H1 (cell line): ENCODE measurements around the gene EDA. TPM values are rescaled to one million over a fixed set of nuclear protein-coding genes. Genes with fewer than 3 reads are reported as not detected.
A peak's percentile ranks its signal among the peaks of the same experiment; 100 is the strongest.

Experiments used
- CTCF ChIA-PET: fragments of 300-600 bp; sonication (Branson Sonifier 250); formaldehyde crosslinking; loops from one replicate; lab custom pipeline; 2021; ENCODE audit not compliant: partially characterized antibody; lab: Charles Lee
- POLR2A ChIA-PET: fragments of 300-600 bp; sonication (Branson Sonifier 250); formaldehyde crosslinking; loops from one replicate; lab custom pipeline; 2021; ENCODE audit warnings: inconsistent platforms; ENCODE audit not compliant: partially characterized antibody; lab: Charles Lee
- DNase-seq, 2 experiments: peaks; one replicate each; pipeline versions ENCODE4 v3.0.0 to v3.0.0-alpha.2; 2010 to 2022; ENCODE audit warnings: low spot score in 2 of 2, low read depth in 1 of 2, mixed read lengths in 1 of 2
- FAIRE-seq: peaks from 2 replicates; lab custom pipeline; 2011; peaks lifted over from hg19 to GRCh38; lab: Jason Lieb, UNC
- H2AFZ ChIP-seq: 2 replicates; pipeline ENCODE4 v1.8.1; 2012; ENCODE audit warnings: low read length, inconsistent platforms
- H2AK5ac ChIP-seq: 2 replicates; pipeline ENCODE4 v1.6.1; 2013; ENCODE audit warnings: low read depth, low read length
- H2BK120ac ChIP-seq: replicated peaks from 2 replicates; pipeline ENCODE3; 2013; ENCODE audit warnings: low read depth, low read length, inconsistent platforms
- H2BK12ac ChIP-seq: 2 replicates; pipeline ENCODE4 v1.6.1; 2013; ENCODE audit warnings: low read depth, low read length
- H2BK15ac ChIP-seq: 2 replicates; pipeline ENCODE4 v1.6.1; 2013; ENCODE audit warnings: low read length
- H2BK20ac ChIP-seq: 2 replicates; pipeline ENCODE4 v1.6.1; 2013; ENCODE audit warnings: low read length
- H2BK5ac ChIP-seq: 2 replicates; pipeline ENCODE4 v1.6.1; 2013; ENCODE audit warnings: low read depth, low read length
- H3K14ac ChIP-seq: 2 replicates; pipeline ENCODE4 v1.6.1; 2013; ENCODE audit warnings: inconsistent platforms; ENCODE audit not compliant: insufficient read length
- H3K18ac ChIP-seq: 2 replicates; pipeline ENCODE4 v1.6.1; 2013; ENCODE audit warnings: low read length; ENCODE audit errors: extremely low read depth
- H3K23ac ChIP-seq: 2 replicates; pipeline ENCODE4 v1.6.1; 2013; ENCODE audit warnings: inconsistent platforms; ENCODE audit not compliant: insufficient read length
- H3K23me2 ChIP-seq: 2 replicates; pipeline ENCODE4 v1.6.1; 2013; ENCODE audit warnings: low read depth, low read length
- H3K27ac ChIP-seq: 2 replicates; pipeline ENCODE4 v1.6.1; 2011; ENCODE audit warnings: low read depth, low read length, inconsistent platforms
- H3K27me3 ChIP-seq, 4 experiments: replicated peaks in 1 of 4; 1 replicate in 1 of 4; 2 replicates in 3 of 4; pipeline versions ENCODE4 v1.6.1 to v1.8.1; 2011 to 2013; ENCODE audit warnings: low read length in 3 of 4, mild to moderate bottlenecking in 3 of 4, inconsistent platforms in 2 of 4, mixed read lengths in 2 of 4, moderate library complexity in 1 of 4; ENCODE audit not compliant: control insufficient read depth in 3 of 4, insufficient read depth in 3 of 4; ENCODE audit errors: extremely low read depth in 1 of 4
- H3K36me3 ChIP-seq, 4 experiments: 2 replicates each; pipeline versions ENCODE4 v1.6.1 to v1.8.1; 2011 to 2013; ENCODE audit warnings: mild to moderate bottlenecking in 4 of 4, low read length in 3 of 4, moderate library complexity in 2 of 4, control low read depth in 1 of 4, inconsistent platforms in 1 of 4; ENCODE audit not compliant: insufficient read depth in 4 of 4, control insufficient read depth in 2 of 4
- H3K4ac ChIP-seq: replicated peaks from 2 replicates; pipeline ENCODE3; 2013; ENCODE audit warnings: low read length, low read depth, mixed read lengths, inconsistent platforms; ENCODE audit not compliant: insufficient read length
- H3K4me1 ChIP-seq, 4 experiments: replicated peaks in 1 of 4; 1 replicate in 1 of 4; 2 replicates in 3 of 4; pipeline versions ENCODE4 v1.6.1 to v1.8.1; 2011 to 2013; ENCODE audit warnings: low read length in 3 of 4, inconsistent platforms in 2 of 4, mixed read lengths in 1 of 4; ENCODE audit not compliant: insufficient read depth in 4 of 4, control insufficient read depth in 3 of 4
- H3K4me2 ChIP-seq, 2 experiments: 2 replicates each; pipeline versions ENCODE4 v1.6.1 to v1.8.1; 2011 to 2013; ENCODE audit warnings: low read depth in 2 of 2, low read length in 2 of 2, control low read depth in 1 of 2, inconsistent platforms in 1 of 2, mild to moderate bottlenecking in 1 of 2; ENCODE audit not compliant: insufficient read depth in 1 of 2
- H3K4me3 ChIP-seq, 4 experiments: fragments of 200-600, 300-600 bp in 1 of 4; sonication (generic), shearing (Covaris generic), sonication (Bioruptor Twin) in 1 of 4; 2 replicates each; pipeline versions ENCODE4 v1.5.1 to v1.8.1; 2011 to 2016; ENCODE audit warnings: low read length in 4 of 4, low read depth in 3 of 4, control low read depth in 2 of 4, inconsistent platforms in 2 of 4, mild to moderate bottlenecking in 2 of 4, mixed read lengths in 1 of 4, moderate library complexity in 1 of 4; ENCODE audit not compliant: insufficient read depth in 2 of 4; ENCODE audit errors: extremely low read depth in 1 of 4
- H3K56ac ChIP-seq: replicated peaks from 2 replicates; pipeline ENCODE3; 2013; ENCODE audit warnings: low read depth, mild to moderate bottlenecking, mixed read lengths, low read length, inconsistent platforms; ENCODE audit not compliant: insufficient read length
- H3K79me1 ChIP-seq: 2 replicates; pipeline ENCODE4 v1.6.1; 2013; ENCODE audit warnings: low read depth, low read length, control low read depth
- H3K79me2 ChIP-seq, 2 experiments: 2 replicates each; pipeline versions ENCODE4 v1.6.1 to v1.8.1; 2012 to 2013; ENCODE audit warnings: low read length in 2 of 2, mild to moderate bottlenecking in 2 of 2, inconsistent platforms in 1 of 2; ENCODE audit not compliant: insufficient read depth in 2 of 2, control insufficient read depth in 1 of 2
- H3K9ac ChIP-seq, 4 experiments: replicated peaks in 1 of 4; 1 replicate in 1 of 4; 2 replicates in 3 of 4; pipeline versions ENCODE4 v1.6.1 to v1.8.1; 2011 to 2013; ENCODE audit warnings: low read depth in 3 of 4, low read length in 3 of 4, control low read depth in 2 of 4, mild to moderate bottlenecking in 2 of 4, moderate library complexity in 2 of 4, inconsistent platforms in 1 of 4; ENCODE audit errors: extremely low read depth in 1 of 4
- H3K9me3 ChIP-seq, 2 experiments: 2 replicates each; pipeline versions ENCODE4 v1.6.1 to v1.8.1; 2012 to 2013; ENCODE audit warnings: mild to moderate bottlenecking in 2 of 2, moderate library complexity in 2 of 2, control low read depth in 1 of 2, inconsistent platforms in 1 of 2, low read depth in 1 of 2, low read length in 1 of 2, mixed read lengths in 1 of 2; ENCODE audit not compliant: insufficient read depth in 2 of 2
- H4K20me1 ChIP-seq, 2 experiments: replicated peaks in 1 of 2; 2 replicates each; pipeline versions ENCODE3 to v1.8.1; 2011 to 2013; ENCODE audit warnings: inconsistent platforms in 2 of 2, low read length in 2 of 2, mild to moderate bottlenecking in 1 of 2; ENCODE audit not compliant: insufficient read depth in 2 of 2, control insufficient read depth in 1 of 2
- H4K5ac ChIP-seq: 2 replicates; pipeline ENCODE4 v1.6.1; 2013; ENCODE audit warnings: low read length, low read depth, mixed read lengths, inconsistent platforms; ENCODE audit not compliant: insufficient read length
- H4K8ac ChIP-seq: 2 replicates; pipeline ENCODE4 v1.8.0; 2013; ENCODE audit warnings: mild to moderate bottlenecking, moderate library complexity, low read length, inconsistent platforms; ENCODE audit not compliant: insufficient read depth; ENCODE audit errors: extremely low read depth
- H4K91ac ChIP-seq: replicated peaks from 2 replicates; pipeline ENCODE3; 2013; ENCODE audit warnings: low read length, mixed read lengths, inconsistent platforms; ENCODE audit not compliant: insufficient read length
- CTBP2 ChIP-seq: IDR thresholded peaks from 2 replicates; pipeline ENCODE4 v1.7.0; 2011; ENCODE audit warnings: borderline replicate concordance, mild to moderate bottlenecking, moderate library complexity, mixed read lengths, low read length; ENCODE audit not compliant: insufficient read depth, insufficient read length
- CTCF ChIP-seq, 3 experiments: IDR thresholded peaks; 1 replicate in 2 of 3; 2 replicates in 1 of 3; pipeline versions ENCODE4 v1.5.1 to v1.6.1; 2011; ENCODE audit warnings: low read length in 3 of 3, mild to moderate bottlenecking in 3 of 3, inconsistent platforms in 2 of 3, low read depth in 1 of 3, moderate library complexity in 1 of 3; ENCODE audit not compliant: insufficient read depth in 1 of 3; ENCODE audit errors: control extremely low read depth in 1 of 3
- EP300 ChIP-seq, 2 experiments: IDR thresholded peaks; 1 replicate in 1 of 2; 2 replicates in 1 of 2; pipeline ENCODE4 v1.6.1; 2011 to 2012; ENCODE audit warnings: low read depth in 2 of 2, low read length in 2 of 2, mild to moderate bottlenecking in 2 of 2, borderline replicate concordance in 1 of 2, inconsistent platforms in 1 of 2, moderate library complexity in 1 of 2
- WGBS, 2 experiments: shearing (Covaris generic) in 1 of 2; methylation state at CpG; one replicate each; pipeline versions ENCODE4 v1.1.6 to v1.1.7; 2013 to 2015; ENCODE audit warnings: low lambda C conversion rate in 2 of 2, mixed read lengths in 2 of 2, inconsistent platforms in 1 of 2, low coverage in 1 of 2, missing lambda C conversion rate in 1 of 2; ENCODE audit not compliant: insufficient replicate concordance in 2 of 2, insufficient coverage in 1 of 2, insufficient read length in 1 of 2; ENCODE audit errors: extremely low coverage in 1 of 2, missing lambda C conversion rate in 1 of 2; 5-methylcytosine and 5-hydroxymethylcytosine counted together
- polyA plus RNA-seq, 7 experiments: library from polyadenylated mRNA; depleted of rRNA in 3 of 7; stranded (reverse) in 5 of 7; unstranded in 2 of 7; fragments of >200 nt in 5 of 7; fragments of 200-250 nt in 2 of 7; gene quantifications; 1 replicate in 5 of 7; 2 replicates in 1 of 7; 4 replicates in 1 of 7; pipeline versions ENCODE4 v1.2.1 to v1.2.3, GENCODE V29; 2011 to 2013; ENCODE audit warnings: missing spikeins in 2 of 7, mixed read lengths in 2 of 7
- total RNA-seq: library from RNA; stranded (reverse); fragmentation: NEBNext Ultra II Directional; extraction: Animal tissue kit (Norgen Biotek cat#: 25700); gene quantifications from 2 replicates; pipeline ENCODE4 v1.2.1, GENCODE V29; 2021

The EDA gene
- total and polyA plus RNA-seq, 2 of the 8 experiments (the other 6 are each of a cell fraction or from before 2014, with no cell fraction given), result 7.5 to 10.5 TPM

GRCh38 chrX:70030301-70030767, 414.4 kb downstream of the EDA start:
- no peak overlapping the region for H3K23ac ChIP-seq
- DNase-seq (peak in 1 of 2 experiments; percentile 60), FAIRE-seq (peak; percentile 99)
- no peak overlapping the region for H3K4me2 ChIP-seq
- no peaks in the 10 kb centered on the region for H3K23me2 ChIP-seq
- no peak overlapping the region for H3K4me3 ChIP-seq
- H2AFZ ChIP-seq, result no peak overlapping the region
- no peak overlapping the region for H4K5ac ChIP-seq
- no peak overlapping the region for H2AK5ac ChIP-seq
- no peak overlapping the region for H3K18ac ChIP-seq
- H4K20me1 ChIP-seq, result no peaks in the 10 kb centered on the region
- no peak overlapping the region for H4K8ac ChIP-seq
- no peak overlapping the region for H2BK5ac ChIP-seq
- H3K79me1 ChIP-seq, result no peaks in the 10 kb centered on the region
- ChIA-PET CTCF (interaction anchor here (0.5 to 4.2 kb wide), 34 partner anchors 9 to 576 kb away, joined by 3 to 31 read pairs (median 4); no protein-coding TSS in a partner anchor), POLR2A (no interaction called here)
- H3K56ac ChIP-seq, result no peak overlapping the region
- no peaks in the 10 kb centered on the region for H3K79me2 ChIP-seq
- no peaks in the 10 kb centered on the region for H3K9me3 ChIP-seq
- H3K4me1 ChIP-seq, result peaks cover 0 to 2% (median 0%) of the 10 kb centered on the region in 4 experiments; a peak in 1 of 7 replicates
- no peak overlapping the region for H3K27ac ChIP-seq
- H3K4ac ChIP-seq, result no peak overlapping the region
- H2BK15ac ChIP-seq, result no peak overlapping the region
- no peaks in the 10 kb centered on the region for H3K36me3 ChIP-seq
- no peak overlapping the region for H2BK12ac ChIP-seq
- 33% methylated on average over 4 of the region's 4 CpGs; no CpG with 5 or more reads in 1 of the 2 experiments for WGBS, 2 experiments
- H4K91ac ChIP-seq, result no peak overlapping the region
- no peak overlapping the region for H2BK120ac ChIP-seq
- H2BK20ac ChIP-seq, result no peak overlapping the region
- no peak overlapping the region for H3K9ac ChIP-seq
- H3K14ac ChIP-seq, result no peak overlapping the region
- no peaks in the 10 kb centered on the region for H3K27me3 ChIP-seq
- TF ChIP-seq EP300 (IDR thresholded peaks at IDR 0.05; ENCODE audit: borderline replicate concordance in 1 of 2, low read depth in 2 of 2, low read length in 2 of 2), result no peak
- no peak for TF ChIP-seq CTBP2
- TF ChIP-seq CTCF (IDR thresholded peaks at IDR 0.05; ENCODE audit: control extremely low read depth in 1 of 3, insufficient read depth in 1 of 3, low read depth in 1 of 3, low read length in 3 of 3), result peak; percentile 63 to 85 (median 67)
